ENCODE results near the gene COMMD9.

The COMMD9 gene

DNA sequence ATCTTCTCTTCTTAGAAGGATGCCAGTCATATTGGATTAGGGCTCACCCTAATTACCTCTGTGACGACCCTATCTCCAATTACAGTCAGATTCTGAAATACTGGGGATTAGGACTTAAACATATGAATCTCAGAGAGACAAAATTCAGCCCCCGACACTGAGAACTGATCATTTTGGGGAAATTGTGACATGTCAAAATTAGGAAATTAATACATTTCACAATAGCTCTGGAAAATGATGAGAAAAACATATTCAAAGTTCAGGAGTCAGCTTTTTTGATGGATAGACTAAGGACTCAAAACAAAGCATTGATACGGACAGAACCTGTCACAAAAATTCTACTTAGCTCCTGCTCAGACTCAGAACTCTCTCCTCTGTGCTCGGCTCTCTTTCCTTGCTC is 40.8 kb downstream of the COMMD9 start:
- H3K23ac ChIP-seq (ENCODE audit: low read depth, low read length, poor library complexity): no peak overlapping the region
- H3K14ac ChIP-seq (ENCODE audit: low read length): no peak overlapping the region
- no peak overlapping the region for H3K18ac ChIP-seq (ENCODE audit: low read length)
- no peak overlapping the region for H4K91ac ChIP-seq (ENCODE audit: low read depth, low read length, poor library complexity)
- H3K79me1 ChIP-seq (ENCODE audit: low read depth, low read length): no peaks in the 10 kb centered on the region
- peaks cover 2 to 19% of the 10 kb centered on the region in 2 donors for H3K9me3 ChIP-seq (replicated peaks in 1 of 2; ENCODE audit: control insufficient read depth in 2 of 2, insufficient read depth in 1 of 2, low read depth in 1 of 2, low read length in 2 of 2)
- no peak overlapping the region for H2AK5ac ChIP-seq (ENCODE audit: low read depth, low read length)
- no peak overlapping the region for H4K8ac ChIP-seq (ENCODE audit: low read depth, low read length)
- no peak for DNase-seq (ENCODE audit: low spot score)
- peaks cover 8 to 22% of the 10 kb centered on the region in 2 donors for H3K4me1 ChIP-seq (ENCODE audit: control insufficient read depth in 2 of 2, insufficient read depth in 1 of 2, low read depth in 1 of 2, low read length in 2 of 2)
- H2BK15ac ChIP-seq (ENCODE audit: low read length): no peak overlapping the region
- WGBS, 2 donors (ENCODE audit: extremely low coverage in 2 of 2, insufficient read length in 2 of 2, insufficient replicate concordance in 1 of 2): no CpG with 5 or more reads among the region's 4 CpGs
- no peak overlapping the region for H3K4me2 ChIP-seq (ENCODE audit: insufficient read depth, low read length, poor library complexity, severe bottlenecking)
- H3K9ac ChIP-seq (ENCODE audit: low read depth, low read length, poor library complexity): no peak overlapping the region
- no peak overlapping the region for H2BK12ac ChIP-seq (ENCODE audit: low read length)
- H3K4me3 ChIP-seq (ENCODE audit: low read length in 2 of 2): no peak overlapping the region
- H3K27ac ChIP-seq (replicated peaks; ENCODE audit: low read length): no peak overlapping the region
- H2BK5ac ChIP-seq (ENCODE audit: low read length): no peak overlapping the region
- H3K4ac ChIP-seq (ENCODE audit: low read length): no peak overlapping the region
- no peaks in the 10 kb centered on the region for H3K27me3 ChIP-seq (ENCODE audit: control insufficient read depth in 3 of 3, insufficient read depth in 3 of 3, low read depth in 1 of 3, low read length in 3 of 3)
- H2BK120ac ChIP-seq (ENCODE audit: low read depth, low read length): no peak overlapping the region
- no peaks in the 10 kb centered on the region for H3K36me3 ChIP-seq (replicated peaks in 1 of 2; ENCODE audit: control insufficient read depth in 2 of 2, insufficient read depth in 2 of 2, low read length in 2 of 2)
- H2AFZ ChIP-seq (ENCODE audit: low read length): no peak overlapping the region

DNA sequence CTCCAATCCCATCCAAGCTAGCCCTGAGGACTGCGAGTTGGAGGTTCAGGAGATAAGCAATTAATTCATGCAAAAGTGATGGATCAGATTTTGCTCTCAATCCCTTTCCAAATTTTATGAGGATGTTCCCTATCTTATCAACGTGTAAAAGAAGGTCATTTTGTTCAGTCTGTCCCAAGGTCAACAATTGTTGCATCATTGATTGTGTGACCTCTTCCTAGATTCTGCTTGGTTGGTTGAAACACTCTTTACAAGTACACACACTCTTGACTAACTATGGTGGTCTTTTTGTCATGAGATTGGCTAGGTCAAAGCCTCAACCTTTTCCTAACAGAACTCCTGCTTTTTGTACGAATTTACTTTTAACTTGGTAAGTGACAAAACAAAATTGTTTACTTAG is 41.7 kb downstream of the COMMD9 start:
- no peak overlapping the region for H3K9ac ChIP-seq (ENCODE audit: low read depth, low read length, poor library complexity)
- H2AFZ ChIP-seq (ENCODE audit: low read length): no peak overlapping the region
- no peak for DNase-seq (ENCODE audit: low spot score)
- no peak overlapping the region for H3K18ac ChIP-seq (ENCODE audit: low read length)
- H3K9me3 ChIP-seq (replicated peaks in 1 of 2; ENCODE audit: control insufficient read depth in 2 of 2, insufficient read depth in 1 of 2, low read depth in 1 of 2, low read length in 2 of 2): peaks cover 2 to 19% of the 10 kb centered on the region in 2 donors
- H2BK5ac ChIP-seq (ENCODE audit: low read length): no peak overlapping the region
- no peak overlapping the region for H3K23ac ChIP-seq (ENCODE audit: low read depth, low read length, poor library complexity)
- no peaks in the 10 kb centered on the region for H3K79me1 ChIP-seq (ENCODE audit: low read depth, low read length)
- no peak overlapping the region for H3K4me2 ChIP-seq (ENCODE audit: insufficient read depth, low read length, poor library complexity, severe bottlenecking)
- H3K27me3 ChIP-seq (ENCODE audit: control insufficient read depth in 3 of 3, insufficient read depth in 3 of 3, low read depth in 1 of 3, low read length in 3 of 3): no peaks in the 10 kb centered on the region
- no peak overlapping the region for H2BK15ac ChIP-seq (ENCODE audit: low read length)
- no peak overlapping the region for H4K91ac ChIP-seq (ENCODE audit: low read depth, low read length, poor library complexity)
- no CpG with 5 or more reads among the region's 3 CpGs for WGBS, 2 donors (ENCODE audit: extremely low coverage in 2 of 2, insufficient read length in 2 of 2, insufficient replicate concordance in 1 of 2)
- H2BK12ac ChIP-seq (ENCODE audit: low read length): no peak overlapping the region
- H2BK120ac ChIP-seq (ENCODE audit: low read depth, low read length): no peak overlapping the region
- no peak overlapping the region for H3K14ac ChIP-seq (ENCODE audit: low read length)
- peaks cover 0 to 2% of the 10 kb centered on the region in 2 donors for H3K36me3 ChIP-seq (replicated peaks in 1 of 2; ENCODE audit: control insufficient read depth in 2 of 2, insufficient read depth in 2 of 2, low read length in 2 of 2)
- H3K27ac ChIP-seq (replicated peaks; ENCODE audit: low read length): no peak overlapping the region
- H4K8ac ChIP-seq (ENCODE audit: low read depth, low read length): no peak overlapping the region
- peaks cover 8 to 15% of the 10 kb centered on the region in 2 donors for H3K4me1 ChIP-seq (ENCODE audit: control insufficient read depth in 2 of 2, insufficient read depth in 1 of 2, low read depth in 1 of 2, low read length in 2 of 2)
- no peak overlapping the region for H2AK5ac ChIP-seq (ENCODE audit: low read depth, low read length)
- no peak overlapping the region for H3K4me3 ChIP-seq (ENCODE audit: low read length in 2 of 2)
- no peak overlapping the region for H3K4ac ChIP-seq (ENCODE audit: low read length)

DNA sequence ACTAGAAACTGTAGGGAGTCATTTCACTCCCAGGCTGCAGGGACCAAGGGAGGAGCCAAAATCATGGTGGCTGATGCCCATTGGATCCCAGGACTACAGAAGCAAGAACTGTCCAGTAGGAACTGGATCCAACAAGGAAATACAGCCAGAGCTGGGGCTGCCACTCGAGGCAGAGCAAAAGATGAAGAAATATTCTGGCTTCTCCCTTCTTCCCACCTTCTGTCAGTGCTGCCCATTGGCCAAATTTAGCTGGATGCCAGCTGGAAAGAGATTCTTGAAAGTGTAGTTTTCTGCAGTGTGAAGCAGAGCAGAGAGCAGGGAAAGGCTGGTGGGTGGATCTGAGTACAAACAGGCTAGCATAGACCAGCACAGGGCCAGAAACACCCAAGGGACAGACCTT is 45.6 kb downstream of the COMMD9 start:
- no CpG with 5 or more reads among the region's 1 CpG for WGBS, 2 donors (ENCODE audit: extremely low coverage in 2 of 2, insufficient read length in 2 of 2, insufficient replicate concordance in 1 of 2)

DNA sequence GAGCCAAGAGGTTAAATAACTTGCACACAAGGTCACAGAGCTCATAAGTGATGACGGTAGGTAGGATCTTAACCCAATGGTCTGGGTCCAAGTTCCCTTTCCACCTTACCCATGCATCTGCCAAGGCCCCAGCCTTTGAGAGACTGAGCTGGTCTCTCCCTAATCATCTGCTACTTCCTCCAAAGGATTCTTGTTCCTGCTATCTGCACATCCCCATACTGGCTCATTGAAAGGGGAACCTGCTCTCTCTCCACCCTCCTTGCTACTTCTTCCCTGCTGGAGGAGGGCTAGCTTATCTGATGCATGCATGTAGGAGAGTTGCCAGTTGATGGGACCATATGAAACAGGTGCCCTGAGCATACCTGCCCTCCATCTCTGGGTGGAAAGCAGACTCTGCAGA is 47.7 kb downstream of the COMMD9 start:
- Histone ChIP-seq H3K79me1 (ENCODE audit: low read depth, low read length) (no peaks in the 10 kb centered on the region), H3K36me3 (replicated peaks in 1 of 2; ENCODE audit: control insufficient read depth in 2 of 2, insufficient read depth in 2 of 2, low read length in 2 of 2) (peaks cover 0 to 2% of the 10 kb centered on the region in 2 donors), H3K4me2 (ENCODE audit: insufficient read depth, low read length, poor library complexity, severe bottlenecking) (no peak overlapping the region), H2BK15ac (ENCODE audit: low read length) (no peak overlapping the region), H2BK12ac (ENCODE audit: low read length) (no peak overlapping the region), H3K4me1 (ENCODE audit: control insufficient read depth in 2 of 2, insufficient read depth in 1 of 2, low read depth in 1 of 2, low read length in 2 of 2) (peaks cover 0 to 1% of the 10 kb centered on the region in 2 donors), H3K18ac (ENCODE audit: low read length) (no peak overlapping the region), H3K4ac (ENCODE audit: low read length) (no peak overlapping the region), H3K23ac (ENCODE audit: low read depth, low read length, poor library complexity) (no peak overlapping the region), H2AFZ (ENCODE audit: low read length) (no peak overlapping the region), H3K27me3 (ENCODE audit: control insufficient read depth in 3 of 3, insufficient read depth in 3 of 3, low read depth in 1 of 3, low read length in 3 of 3) (no peaks in the 10 kb centered on the region), H3K27ac (replicated peaks; ENCODE audit: low read length) (no peak overlapping the region), H4K91ac (ENCODE audit: low read depth, low read length, poor library complexity) (no peak overlapping the region), H3K9ac (ENCODE audit: low read depth, low read length, poor library complexity) (no peak overlapping the region), H2AK5ac (ENCODE audit: low read depth, low read length) (no peak overlapping the region), H2BK120ac (ENCODE audit: low read depth, low read length) (no peak overlapping the region), H3K4me3 (ENCODE audit: low read length in 2 of 2) (no peak overlapping the region), H3K9me3 (replicated peaks in 1 of 2; ENCODE audit: control insufficient read depth in 2 of 2, insufficient read depth in 1 of 2, low read depth in 1 of 2, low read length in 2 of 2) (peaks cover 0 to 3% of the 10 kb centered on the region in 2 donors), H4K8ac (ENCODE audit: low read depth, low read length) (no peak overlapping the region), H2BK5ac (ENCODE audit: low read length) (no peak overlapping the region), H3K14ac (ENCODE audit: low read length) (no peak overlapping the region)
- WGBS, 2 donors (ENCODE audit: extremely low coverage in 2 of 2, insufficient read length in 2 of 2, insufficient replicate concordance in 1 of 2): no CpG with 5 or more reads among the region's 1 CpG
- DNase-seq (ENCODE audit: low spot score): no peak

More for the DNA sequence above, 45.6 kb downstream of the COMMD9 start:
- no peak for DNase-seq (ENCODE audit: low spot score)
- no peak overlapping the region for H4K8ac ChIP-seq (ENCODE audit: low read depth, low read length)
- H3K79me1 ChIP-seq (ENCODE audit: low read depth, low read length): no peaks in the 10 kb centered on the region
- H3K9ac ChIP-seq (ENCODE audit: low read depth, low read length, poor library complexity): no peak overlapping the region
- no peak overlapping the region for H4K91ac ChIP-seq (ENCODE audit: low read depth, low read length, poor library complexity)
- H3K4me1 ChIP-seq (ENCODE audit: control insufficient read depth in 2 of 2, insufficient read depth in 1 of 2, low read depth in 1 of 2, low read length in 2 of 2): peaks cover 0 to 1% of the 10 kb centered on the region in 2 donors
- peaks cover 0 to 2% of the 10 kb centered on the region in 2 donors for H3K36me3 ChIP-seq (replicated peaks in 1 of 2; ENCODE audit: control insufficient read depth in 2 of 2, insufficient read depth in 2 of 2, low read length in 2 of 2)
- peaks cover 0 to 3% of the 10 kb centered on the region in 2 donors for H3K9me3 ChIP-seq (replicated peaks in 1 of 2; ENCODE audit: control insufficient read depth in 2 of 2, insufficient read depth in 1 of 2, low read depth in 1 of 2, low read length in 2 of 2)
- H3K14ac ChIP-seq (ENCODE audit: low read length): no peak overlapping the region
- no peaks in the 10 kb centered on the region for H3K27me3 ChIP-seq (ENCODE audit: control insufficient read depth in 3 of 3, insufficient read depth in 3 of 3, low read depth in 1 of 3, low read length in 3 of 3)
- H2BK120ac ChIP-seq (ENCODE audit: low read depth, low read length): no peak overlapping the region
- no peak overlapping the region for H3K4me2 ChIP-seq (ENCODE audit: insufficient read depth, low read length, poor library complexity, severe bottlenecking)
- H3K18ac ChIP-seq (ENCODE audit: low read length): no peak overlapping the region
- no peak overlapping the region for H3K27ac ChIP-seq (replicated peaks; ENCODE audit: low read length)
- no peak overlapping the region for H2AK5ac ChIP-seq (ENCODE audit: low read depth, low read length)
- no peak overlapping the region for H3K4ac ChIP-seq (ENCODE audit: low read length)
- no peak overlapping the region for H2BK5ac ChIP-seq (ENCODE audit: low read length)
- no peak overlapping the region for H2BK12ac ChIP-seq (ENCODE audit: low read length)
- no peak overlapping the region for H2BK15ac ChIP-seq (ENCODE audit: low read length)
- no peak overlapping the region for H3K23ac ChIP-seq (ENCODE audit: low read depth, low read length, poor library complexity)
- H2AFZ ChIP-seq (ENCODE audit: low read length): no peak overlapping the region
- H3K4me3 ChIP-seq (ENCODE audit: low read length in 2 of 2): no peak overlapping the region

Data from neuronal stem cell (in vitro differentiated cells).